ENCODE measurements around the gene BCO2. TPM values are rescaled to one million over a fixed set of nuclear protein-coding genes. Genes with fewer than 3 reads are reported as not detected.
"Not testable (repeated sequence)": the region's sequence is repeated elsewhere in the genome, so short reads cannot be mapped to it uniquely, and the experiment has no call there.

The BCO2 gene
- total RNA-seq, 3 donors from 2014 or later = 3.7 to 9.8 (median 7.1) TPM

GRCh38 chr11:112179601-112180000, 4.3 kb downstream of the BCO2 start:
- Histone ChIP-seq H3K36me3 (ENCODE audit: low read depth) (no peaks in the 10 kb centered on the region), H3K9me3 (no peaks in the 10 kb centered on the region), H3K4me3 (no peak overlapping the region), H3K4me1 (ENCODE audit: low read depth) (peaks cover 3% of the 10 kb centered on the region)
- TF ChIP-seq, protein P1, sequence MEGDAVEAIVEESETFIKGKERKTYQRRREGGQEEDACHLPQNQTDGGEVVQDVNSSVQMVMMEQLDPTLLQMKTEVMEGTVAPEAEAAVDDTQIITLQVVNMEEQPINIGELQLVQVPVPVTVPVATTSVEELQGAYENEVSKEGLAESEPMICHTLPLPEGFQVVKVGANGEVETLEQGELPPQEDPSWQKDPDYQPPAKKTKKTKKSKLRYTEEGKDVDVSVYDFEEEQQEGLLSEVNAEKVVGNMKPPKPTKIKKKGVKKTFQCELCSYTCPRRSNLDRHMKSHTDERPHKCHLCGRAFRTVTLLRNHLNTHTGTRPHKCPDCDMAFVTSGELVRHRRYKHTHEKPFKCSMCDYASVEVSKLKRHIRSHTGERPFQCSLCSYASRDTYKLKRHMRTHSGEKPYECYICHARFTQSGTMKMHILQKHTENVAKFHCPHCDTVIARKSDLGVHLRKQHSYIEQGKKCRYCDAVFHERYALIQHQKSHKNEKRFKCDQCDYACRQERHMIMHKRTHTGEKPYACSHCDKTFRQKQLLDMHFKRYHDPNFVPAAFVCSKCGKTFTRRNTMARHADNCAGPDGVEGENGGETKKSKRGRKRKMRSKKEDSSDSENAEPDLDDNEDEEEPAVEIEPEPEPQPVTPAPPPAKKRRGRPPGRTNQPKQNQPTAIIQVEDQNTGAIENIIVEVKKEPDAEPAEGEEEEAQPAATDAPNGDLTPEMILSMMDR (IDR thresholded peaks at IDR 0.05) = no peak
- no peak for DNase-seq
- intact Hi-C loops (cut with DNase I, micrococcal nuclease) = loop anchor here (10.0 kb wide), 1 partner anchor 65 kb away; no protein-coding TSS in a partner anchor
- ATAC-seq = peak; percentile 37

GRCh38 chr11:112182867-112183266, 7.6 kb downstream of the BCO2 start:
- no peak overlapping the region for H3K4me3 ChIP-seq
- TF ChIP-seq, protein P1 (IDR thresholded peaks at IDR 0.05) = no peak
- no peaks in the 10 kb centered on the region for H3K9me3 ChIP-seq
- no peaks in the 10 kb centered on the region for H3K4me1 ChIP-seq (ENCODE audit: low read depth)
- no peaks in the 10 kb centered on the region for H3K36me3 ChIP-seq (ENCODE audit: low read depth)
- DNase-seq (no peak), ATAC-seq (no peak)
- intact Hi-C loops (cut with DNase I, micrococcal nuclease) = no loop called here

DNA sequence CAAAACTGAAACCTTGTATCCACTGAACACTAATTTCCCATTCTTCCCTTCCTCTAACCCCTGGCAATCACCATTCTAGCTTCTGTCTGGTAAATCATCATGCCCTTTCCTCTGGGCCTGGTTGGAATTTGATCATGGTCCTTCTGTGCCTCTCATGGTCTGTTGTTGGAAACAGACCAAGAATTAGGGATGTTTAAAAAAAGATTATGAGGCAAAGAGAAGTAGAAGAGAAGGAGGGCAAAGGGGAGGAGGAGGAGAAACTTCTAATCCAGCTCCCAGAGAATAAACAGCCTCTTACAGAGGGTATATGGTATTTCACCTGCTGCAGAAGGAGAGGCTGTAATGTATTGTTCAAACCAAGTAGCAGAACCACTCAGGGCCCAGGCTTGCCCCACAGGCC, 10.6 kb downstream of the BCO2 start:
- intact Hi-C loops (cut with DNase I, micrococcal nuclease) = no loop called here
- ATAC-seq (no peak), DNase-seq (no peak)
- Histone ChIP-seq H3K36me3 (ENCODE audit: low read depth) (no peaks in the 10 kb centered on the region), H3K4me3 (no peak overlapping the region), H3K9me3 (no peaks in the 10 kb centered on the region), H3K4me1 (ENCODE audit: low read depth) (no peaks in the 10 kb centered on the region)
- TF ChIP-seq, protein P1 (IDR thresholded peaks at IDR 0.05) = no peak

GRCh38 chr11:112186304-112186703, 11.0 kb downstream of the BCO2 start:
- Histone ChIP-seq H3K4me3 (no peak overlapping the region), H3K4me1 (ENCODE audit: low read depth) (no peaks in the 10 kb centered on the region), H3K36me3 (ENCODE audit: low read depth) (no peaks in the 10 kb centered on the region), H3K9me3 (no peaks in the 10 kb centered on the region)
- ATAC-seq (no peak), DNase-seq (no peak)
- intact Hi-C loops (cut with DNase I, micrococcal nuclease) = no loop called here
- TF ChIP-seq, protein P1 (IDR thresholded peaks at IDR 0.05) = no peak

DNA sequence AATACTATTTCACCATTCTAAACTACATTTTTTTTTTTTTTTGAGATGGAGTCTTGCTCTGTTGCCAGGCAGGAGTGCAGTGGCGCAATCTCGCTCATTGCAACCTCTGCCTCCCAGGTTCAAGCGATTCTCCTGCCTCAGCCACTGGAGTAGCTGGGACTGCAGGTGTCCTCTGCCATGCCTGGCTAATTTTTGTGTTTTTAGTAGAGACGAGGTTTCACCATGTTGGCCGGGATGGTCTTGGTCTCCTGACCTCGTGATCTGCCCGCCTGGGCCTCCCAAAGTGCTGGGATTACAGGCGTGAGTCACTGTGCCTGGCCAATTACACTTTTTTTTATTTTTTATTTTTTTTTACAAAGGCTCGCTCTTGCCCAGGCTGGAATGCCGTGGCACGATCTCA, 19.8 kb downstream of the BCO2 start:
- ATAC-seq; intact Hi-C loops (cut with DNase I, micrococcal nuclease); DNase-seq; H3K4me1 ChIP-seq (ENCODE audit: low read depth); H3K4me3 ChIP-seq; H3K36me3 ChIP-seq (ENCODE audit: low read depth); H3K9me3 ChIP-seq: not testable (repeated sequence)

DNA sequence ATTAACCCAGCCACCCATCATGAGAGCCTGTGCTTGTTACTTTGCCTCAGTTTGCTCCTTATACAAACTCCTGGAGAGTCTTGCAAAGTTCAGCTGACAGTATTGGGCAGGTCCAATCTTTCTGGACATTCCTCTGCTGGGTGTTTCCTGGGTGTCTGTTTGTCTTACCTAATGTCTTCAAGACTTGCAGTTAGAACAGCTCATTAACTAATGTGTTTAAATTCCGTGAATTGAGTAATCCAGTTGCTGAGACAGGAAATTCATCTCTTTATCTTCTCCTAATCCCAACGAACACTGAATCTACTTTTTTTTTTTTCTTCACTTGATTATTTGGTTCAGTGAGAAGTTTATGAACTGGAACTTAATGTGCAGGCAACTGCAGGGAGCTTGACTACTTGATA, 20.6 kb downstream of the BCO2 start:
- no peak for DNase-seq

More for the DNA sequence above, 20.6 kb downstream of the BCO2 start:
- peak; percentile 19 for ATAC-seq
- no peaks in the 10 kb centered on the region for H3K36me3 ChIP-seq (ENCODE audit: low read depth)
- no peaks in the 10 kb centered on the region for H3K4me1 ChIP-seq (ENCODE audit: low read depth)
- intact Hi-C loops (cut with DNase I, micrococcal nuclease) = no loop called here
- TF ChIP-seq, protein P1 (IDR thresholded peaks at IDR 0.05) = no peak
- no peaks in the 10 kb centered on the region for H3K9me3 ChIP-seq
- no peak overlapping the region for H3K4me3 ChIP-seq

Measured in mucosa of descending colon (tissue), 3 donors.